NK-92 treated with Interleukin-12 subunit alpha and Interleukin-12 subunit beta, amount 100 ng/mL, for 24 hours (cell line): ENCODE data around the gene YJEFN3.

Experiments
- DNase-seq: peaks from one replicate; lab custom pipeline; 2025; lab: John Stamatoyannopoulos, UW

The YJEFN3 gene

DNA sequence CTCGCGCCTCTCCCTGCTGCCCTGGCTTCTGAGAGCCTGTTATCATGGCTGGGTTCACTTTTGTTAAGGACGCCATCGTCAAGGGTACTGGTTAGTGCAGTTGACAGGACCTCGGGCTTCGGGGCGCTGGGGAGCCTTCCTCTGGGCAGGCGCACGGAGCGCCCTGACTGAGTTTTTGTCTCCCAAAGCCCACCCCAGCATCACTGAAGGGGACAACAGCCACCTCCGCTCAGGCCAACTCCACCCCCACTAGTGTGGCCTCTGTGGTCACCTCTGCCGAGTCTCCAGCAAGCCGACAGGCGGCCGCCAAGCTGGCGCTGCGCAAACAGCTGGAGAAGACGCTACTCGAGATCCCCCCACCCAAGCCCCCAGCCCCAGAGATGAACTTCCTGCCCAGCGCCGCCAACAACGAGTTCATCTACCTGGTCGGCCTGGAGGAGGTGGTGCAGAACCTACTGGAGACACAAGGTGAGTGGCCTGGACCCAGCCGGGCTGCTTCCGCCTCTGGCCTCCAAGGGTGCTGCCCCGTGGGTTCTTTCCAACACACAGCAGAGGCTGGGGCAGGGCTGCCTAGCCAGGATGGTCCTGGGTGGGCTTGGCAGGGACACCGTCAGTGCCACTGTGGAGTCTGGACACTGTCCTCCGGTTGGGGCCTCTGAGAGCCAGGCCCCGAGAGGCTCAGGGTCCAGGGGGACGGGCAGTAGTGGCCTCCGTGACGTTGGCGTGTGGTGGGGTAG lies 30.3 kb upstream of the YJEFN3 start:
- DNase-seq, result no peak

DNA sequence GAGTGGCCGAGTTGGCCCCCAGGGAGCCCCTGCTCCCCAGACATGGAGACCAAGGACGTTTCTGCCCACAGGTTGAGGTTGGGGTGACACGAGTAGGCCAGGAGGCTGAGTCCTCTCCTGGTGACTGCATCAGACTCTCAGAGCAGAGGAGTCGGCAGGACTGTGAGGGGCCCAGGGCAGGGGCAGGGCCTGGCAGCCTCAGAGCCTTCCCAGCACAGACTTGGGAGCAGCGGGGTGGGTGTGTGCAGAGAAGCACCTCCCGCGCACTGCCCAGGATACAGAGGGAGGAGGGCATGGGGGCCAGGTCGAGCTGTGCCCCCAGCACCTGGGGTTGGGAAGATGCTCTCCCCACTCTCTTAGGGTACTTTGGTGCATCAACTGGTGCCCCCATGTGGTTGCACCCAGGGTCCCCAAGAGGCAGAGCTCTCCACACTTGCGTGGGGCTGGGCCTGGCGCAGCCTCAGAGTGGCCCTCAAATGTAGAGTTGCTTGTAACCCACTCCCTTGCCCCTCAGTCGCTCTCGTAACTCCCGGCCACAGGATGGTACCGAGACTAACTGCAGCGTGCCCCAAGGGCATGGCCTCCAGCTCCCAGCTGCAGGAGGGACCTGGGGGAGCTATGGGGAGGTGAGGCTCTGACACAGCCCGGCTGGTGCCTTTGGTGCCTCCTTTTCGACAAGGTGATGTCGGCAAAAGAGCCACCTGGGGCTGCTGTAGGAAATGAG lies 29.3 kb upstream of the YJEFN3 start:
- DNase-seq, result no peak

DNA sequence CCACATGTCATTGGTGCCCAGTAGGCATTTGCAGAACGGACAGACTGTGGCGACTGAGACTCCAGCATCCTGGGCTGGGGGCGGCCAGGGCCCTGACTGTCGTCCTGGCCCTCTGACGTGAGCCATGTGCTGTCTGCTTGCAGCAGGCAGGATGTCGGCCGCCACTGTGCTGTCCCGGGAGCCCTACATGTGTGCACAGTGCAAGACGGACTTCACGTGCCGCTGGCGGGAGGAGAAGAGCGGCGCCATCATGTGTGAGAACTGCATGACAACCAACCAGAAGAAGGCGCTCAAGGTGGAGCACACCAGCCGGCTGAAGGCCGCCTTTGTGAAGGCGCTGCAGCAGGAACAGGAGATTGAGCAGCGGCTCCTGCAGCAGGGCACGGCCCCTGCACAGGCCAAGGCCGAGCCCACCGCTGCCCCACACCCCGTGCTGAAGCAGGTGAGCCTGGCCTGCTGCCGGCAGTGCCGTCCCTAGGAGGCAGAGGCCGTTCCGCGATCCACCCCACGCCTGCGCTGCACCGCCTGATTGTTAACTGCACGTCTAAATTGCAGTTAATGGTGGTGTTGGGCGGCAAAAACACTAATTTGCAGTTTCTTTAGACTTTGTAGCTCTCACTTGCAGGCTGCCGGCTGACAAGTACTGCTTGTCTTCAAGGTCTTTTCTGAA lies 27.6 kb upstream of the YJEFN3 start:
- DNase-seq, result no peak

DNA sequence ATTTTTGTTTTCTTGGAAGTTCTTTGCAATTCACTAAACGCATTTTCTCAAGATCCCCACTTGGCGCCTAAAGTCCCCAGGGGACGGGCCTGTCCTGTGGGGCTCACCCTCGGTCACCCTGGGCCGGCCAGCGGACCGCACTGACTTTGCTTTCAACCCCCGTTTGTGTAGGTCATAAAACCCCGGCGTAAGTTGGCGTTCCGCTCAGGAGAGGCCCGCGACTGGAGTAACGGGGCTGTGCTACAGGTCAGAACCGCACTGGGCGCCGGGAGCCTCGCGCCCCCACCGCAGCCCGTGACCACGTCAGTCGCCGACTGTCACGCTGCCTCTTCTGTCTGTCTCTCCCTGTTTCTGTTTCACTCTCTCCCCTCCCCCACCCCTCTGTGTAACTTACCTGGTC lies 26.9 kb upstream of the YJEFN3 start:
- no peak for DNase-seq

DNA sequence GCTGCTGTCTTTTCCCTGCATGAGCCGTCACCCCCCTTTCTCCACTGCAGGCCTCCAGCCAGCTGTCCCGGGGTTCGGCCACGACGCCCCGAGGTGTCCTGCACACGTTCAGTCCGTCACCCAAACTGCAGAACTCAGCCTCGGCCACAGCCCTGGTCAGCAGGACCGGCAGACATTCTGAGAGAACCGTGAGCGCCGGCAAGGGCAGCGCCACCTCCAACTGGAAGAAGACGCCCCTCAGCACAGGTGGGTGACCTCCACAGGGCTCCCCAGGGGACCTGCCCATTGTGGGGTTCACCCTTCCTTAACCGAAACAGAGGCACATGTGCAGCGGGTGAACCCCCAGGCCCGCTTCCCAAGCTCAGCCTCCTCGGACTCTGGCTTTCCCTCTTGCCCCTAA lies 26.4 kb upstream of the YJEFN3 start:
- no peak for DNase-seq

DNA sequence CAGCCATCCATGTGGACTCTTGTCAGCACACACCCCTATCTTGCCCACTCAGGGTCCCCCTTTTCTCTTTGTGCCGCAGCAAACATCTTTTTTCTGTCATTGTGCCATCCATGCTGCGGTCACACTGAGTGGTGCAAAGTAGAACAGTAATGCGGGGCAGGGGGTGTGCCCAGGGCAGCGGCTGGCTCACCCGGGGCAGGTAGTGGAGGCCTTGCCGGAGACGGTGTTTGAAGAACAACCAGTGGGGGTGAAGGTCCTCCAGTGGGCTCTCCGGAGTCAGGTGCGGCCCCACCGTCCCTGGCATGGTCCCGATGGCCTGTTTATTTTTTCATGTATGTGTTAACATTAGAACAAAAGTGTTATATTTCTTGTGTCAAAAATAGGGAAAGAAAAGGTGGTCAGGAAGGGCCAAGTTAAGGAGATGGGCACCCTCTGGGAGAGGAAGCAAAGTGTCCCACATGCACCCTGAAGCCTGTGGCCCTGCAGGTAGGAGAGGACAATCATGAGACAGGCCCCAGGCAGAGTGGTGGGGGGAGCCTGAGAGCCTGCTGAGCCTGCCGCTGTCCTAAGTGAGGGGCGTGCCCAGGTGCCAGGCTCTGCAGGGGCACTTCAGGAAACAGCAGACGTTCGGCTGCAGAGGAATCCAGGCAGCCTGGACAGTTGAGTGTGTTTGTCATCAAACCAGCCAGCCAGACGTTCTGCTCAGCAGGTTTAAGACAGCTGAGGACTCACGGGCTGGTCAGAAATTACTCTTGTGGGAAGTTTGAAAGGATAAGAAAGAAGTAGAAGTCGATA lies 25.7 kb upstream of the YJEFN3 start:
- no peak for DNase-seq

DNA sequence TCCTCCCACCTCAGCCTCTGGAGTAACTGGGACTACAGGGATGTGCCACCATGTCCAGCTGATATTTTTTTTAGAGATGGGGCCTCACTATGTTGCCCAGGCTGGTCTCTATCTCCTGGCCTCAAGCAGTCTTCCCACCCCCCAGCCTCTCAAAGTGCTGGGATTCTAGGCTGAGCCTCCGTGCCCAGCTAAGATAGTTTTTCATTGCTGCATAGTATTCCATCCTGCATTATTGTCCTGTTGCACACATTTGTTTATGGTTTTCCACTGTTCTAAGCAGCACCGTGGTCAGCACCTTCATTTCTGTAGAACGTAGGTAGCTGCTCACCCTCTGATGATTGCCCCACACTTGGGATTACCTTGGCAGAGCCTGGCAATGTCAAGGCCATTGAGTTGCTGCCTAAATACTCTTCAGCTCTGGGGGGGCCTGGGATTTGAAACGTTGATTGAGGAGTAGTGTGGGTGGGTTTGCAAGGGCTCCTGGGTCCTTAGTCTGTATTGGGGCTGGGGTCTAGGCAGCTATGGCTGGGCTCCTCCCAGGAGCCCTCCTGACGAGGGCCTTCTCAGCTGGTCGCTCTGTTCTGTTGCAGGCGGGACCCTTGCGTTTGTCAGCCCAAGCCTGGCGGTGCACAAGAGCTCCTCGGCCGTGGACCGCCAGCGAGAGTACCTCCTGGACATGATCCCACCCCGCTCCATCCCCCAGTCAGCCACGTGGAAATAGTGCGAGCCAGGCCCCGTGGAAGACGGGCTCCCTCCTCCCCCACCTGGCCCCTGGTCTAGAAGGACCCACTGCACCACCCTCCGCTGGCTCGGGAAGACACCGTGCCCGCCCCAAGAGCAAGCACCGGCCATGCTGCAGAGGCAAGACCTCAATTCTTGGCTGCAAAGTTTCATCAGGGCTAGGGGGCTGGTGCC lies 23.7 kb upstream of the YJEFN3 start:
- no peak for DNase-seq

DNA sequence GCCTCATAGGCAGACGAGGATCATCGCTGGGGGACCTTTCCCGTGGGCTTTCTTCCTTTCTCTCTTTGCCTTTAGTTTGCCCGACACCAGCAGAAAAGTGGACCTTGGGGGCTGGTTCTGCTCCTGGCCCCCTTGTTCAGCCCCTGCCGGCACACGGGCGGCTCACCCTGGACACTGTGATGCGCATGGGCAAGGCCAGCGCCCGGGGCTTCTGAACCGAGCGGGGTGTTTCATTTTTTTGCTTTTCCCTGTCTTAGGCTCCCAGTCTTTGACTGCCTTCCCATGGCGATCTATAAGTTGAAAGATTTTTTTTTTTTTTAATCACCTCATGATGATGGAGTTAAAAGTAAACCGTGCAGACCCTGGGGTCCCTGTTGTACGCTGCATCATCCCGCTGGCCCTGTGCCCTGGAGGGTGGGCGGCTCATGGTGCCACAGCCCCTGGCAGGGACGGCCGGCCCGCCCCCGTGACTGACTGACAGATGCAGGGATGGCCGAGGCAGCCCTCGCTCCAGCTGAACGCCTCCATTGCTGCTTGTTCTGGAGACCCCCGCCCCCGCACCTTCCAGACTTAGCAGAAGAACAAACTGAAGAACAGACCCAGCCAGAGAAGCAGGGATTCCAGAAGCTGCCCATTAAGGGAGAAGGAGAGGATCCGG lies 22.9 kb upstream of the YJEFN3 start:
- no peak for DNase-seq

DNA sequence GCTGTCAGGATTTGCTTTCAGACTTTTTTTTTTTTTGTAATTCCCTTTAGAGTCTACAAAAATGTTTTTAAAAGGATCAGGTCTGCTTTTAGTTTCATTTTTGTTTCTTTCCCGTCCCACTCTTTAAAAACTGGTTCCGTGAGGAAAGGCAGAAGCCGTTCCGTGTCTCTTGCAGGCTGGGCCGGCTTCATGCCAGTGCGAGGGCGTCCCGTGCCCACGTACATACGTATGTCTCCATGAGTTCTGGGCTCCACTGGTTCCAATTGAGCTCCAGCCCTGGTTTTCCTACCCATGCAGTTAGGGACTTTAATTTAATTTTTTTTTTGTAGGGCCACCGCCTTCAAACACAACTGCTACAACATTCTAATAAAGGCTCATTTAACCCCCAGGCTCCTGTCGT lies 22.1 kb upstream of the YJEFN3 start:
- no peak for DNase-seq

DNA sequence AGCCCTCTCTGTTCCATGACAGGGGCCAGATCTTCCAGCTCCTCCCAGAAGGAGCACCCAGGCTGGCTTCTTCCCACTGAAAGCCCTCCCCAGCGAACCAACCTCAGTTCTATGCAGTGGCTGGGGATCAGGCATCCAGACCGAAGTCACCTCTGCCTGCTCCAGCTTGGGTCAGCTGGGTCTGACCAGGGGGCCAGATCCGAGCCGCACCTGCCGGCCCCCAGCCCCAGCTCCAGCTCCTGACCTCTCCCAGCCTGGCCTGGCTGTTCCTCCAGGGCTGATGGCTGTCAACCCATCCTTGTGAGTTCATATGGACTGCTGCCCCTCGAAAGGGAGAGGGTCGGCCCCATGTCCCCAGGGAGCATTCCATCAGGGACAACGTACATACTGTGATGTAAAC lies 21.4 kb upstream of the YJEFN3 start:
- no peak for DNase-seq

DNA sequence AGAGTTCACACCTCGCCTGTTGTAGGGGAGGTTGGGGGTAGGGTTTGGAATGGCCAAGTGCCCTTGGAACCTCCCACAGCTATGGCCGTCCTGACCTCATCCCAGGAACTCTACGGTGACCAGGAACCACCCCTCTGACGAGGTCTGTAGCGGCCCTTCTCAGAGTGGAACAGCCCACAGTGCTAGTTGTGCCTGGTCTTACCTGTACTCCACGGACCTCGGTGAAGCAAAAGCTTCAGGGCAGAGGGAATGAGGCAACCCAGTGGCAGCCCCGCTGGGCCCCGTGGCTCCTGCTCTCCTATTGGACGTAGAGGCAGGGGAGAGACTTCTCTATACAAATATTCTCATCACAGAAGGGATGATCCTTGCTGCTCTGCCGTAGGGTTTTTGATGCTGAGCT lies 20.5 kb upstream of the YJEFN3 start:
- no peak for DNase-seq

DNA sequence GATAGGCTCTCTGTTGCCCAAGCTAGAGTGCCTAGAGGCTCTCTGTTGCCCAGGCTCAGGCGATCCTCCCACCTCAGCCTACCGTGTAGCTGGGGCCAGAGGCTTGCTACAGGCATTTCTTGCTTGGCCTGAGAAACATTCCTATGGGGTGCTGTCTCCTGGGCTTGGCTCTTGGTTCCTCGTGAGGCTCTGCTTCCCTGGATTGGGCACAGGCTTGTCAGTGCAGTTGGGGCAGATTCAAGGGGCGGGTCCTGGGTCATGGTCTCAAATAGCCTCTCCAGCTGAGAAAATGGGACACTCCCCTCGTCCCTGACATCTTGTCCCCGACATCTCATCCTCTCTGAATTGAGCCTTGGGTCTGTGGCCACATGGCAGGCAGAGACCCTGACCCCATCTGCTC lies 18.3 kb upstream of the YJEFN3 start:
- DNase-seq, result no peak

DNA sequence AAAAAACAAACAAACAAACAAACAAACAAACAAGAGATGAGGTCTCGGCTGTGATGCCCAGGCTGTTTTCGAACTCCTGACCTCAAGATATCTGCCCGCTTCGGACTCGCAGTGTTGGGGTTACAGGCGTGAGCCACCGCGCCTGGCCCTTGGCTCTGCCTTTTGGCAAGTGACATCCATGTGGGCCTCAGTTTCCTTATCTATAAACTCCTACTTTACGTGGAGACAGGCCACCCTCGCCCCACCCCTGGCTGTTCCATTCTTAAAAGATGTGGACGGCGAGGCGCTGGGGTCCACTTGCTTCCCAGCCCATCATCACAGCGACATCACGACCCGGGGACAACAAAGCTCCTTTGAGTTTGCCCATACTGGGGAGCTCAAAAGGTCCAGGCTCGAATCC lies 15.0 kb upstream of the YJEFN3 start:
- no peak for DNase-seq

DNA sequence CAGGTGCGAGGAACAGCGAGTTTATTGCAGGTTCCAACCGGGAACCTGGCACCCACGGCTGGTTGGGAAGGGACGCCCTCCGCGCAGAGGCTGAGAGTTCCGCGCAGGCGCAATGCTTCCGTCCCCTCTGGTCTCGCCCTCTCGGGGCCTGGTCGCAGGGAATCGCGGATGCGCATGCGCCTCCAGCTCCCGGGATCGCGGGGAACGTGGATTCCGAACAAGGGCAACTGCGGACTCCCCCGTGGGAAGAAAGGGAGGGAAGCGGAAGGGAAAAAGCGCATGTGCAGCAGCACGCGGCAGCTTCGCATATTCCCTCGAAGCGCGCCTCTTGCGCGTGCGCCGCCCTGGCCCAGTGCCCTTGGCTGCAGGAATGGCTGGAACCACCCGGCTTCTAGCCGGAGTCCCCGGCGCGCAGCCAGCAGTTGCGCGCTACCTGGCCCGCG lies 14.5 kb upstream of the YJEFN3 start:
- no peak for DNase-seq

DNA sequence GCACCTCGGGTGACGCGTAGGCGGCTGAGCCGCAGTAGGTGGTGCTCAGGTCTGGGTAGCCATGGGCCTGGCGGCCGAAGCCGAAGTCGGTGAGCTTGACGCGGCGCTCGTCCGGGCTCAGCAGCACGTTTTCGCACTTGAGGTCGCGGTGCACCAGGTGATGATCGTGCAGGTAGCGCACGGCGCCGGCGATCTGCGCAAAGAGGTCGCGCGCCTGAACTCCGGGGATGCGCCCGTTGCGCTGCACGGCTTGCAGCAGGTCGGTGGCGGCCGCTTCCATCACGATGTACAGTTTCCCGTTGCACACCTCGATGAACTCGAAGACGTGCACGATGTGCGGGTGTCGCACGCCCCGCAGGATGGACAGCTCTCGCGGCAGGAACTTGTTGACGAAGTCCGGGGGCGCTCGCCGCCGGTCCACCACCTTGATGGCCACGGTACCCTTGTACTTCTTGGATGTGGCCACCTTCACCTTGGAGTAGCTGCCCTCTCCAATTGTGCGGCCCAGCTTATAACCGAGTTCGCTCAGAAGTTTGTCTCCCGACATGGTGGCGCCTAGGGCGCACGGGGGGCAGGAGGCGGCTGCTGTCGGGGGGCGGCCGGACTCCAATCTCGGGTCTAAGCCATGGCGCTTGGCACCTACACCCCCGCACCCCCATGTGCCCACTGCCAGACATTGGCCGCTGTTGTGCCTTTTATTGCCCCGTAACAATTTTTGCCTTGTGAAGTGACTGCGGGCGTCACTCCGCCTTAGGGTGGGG lies 13.7 kb upstream of the YJEFN3 start, which contains the start of gene TSSK6:
Gene TSSK6 (minus strand): TSS at position 668 of the 761 bp plus-strand sequence. CDS start 121 bp downstream, at position 547.
- no peak for DNase-seq

DNA sequence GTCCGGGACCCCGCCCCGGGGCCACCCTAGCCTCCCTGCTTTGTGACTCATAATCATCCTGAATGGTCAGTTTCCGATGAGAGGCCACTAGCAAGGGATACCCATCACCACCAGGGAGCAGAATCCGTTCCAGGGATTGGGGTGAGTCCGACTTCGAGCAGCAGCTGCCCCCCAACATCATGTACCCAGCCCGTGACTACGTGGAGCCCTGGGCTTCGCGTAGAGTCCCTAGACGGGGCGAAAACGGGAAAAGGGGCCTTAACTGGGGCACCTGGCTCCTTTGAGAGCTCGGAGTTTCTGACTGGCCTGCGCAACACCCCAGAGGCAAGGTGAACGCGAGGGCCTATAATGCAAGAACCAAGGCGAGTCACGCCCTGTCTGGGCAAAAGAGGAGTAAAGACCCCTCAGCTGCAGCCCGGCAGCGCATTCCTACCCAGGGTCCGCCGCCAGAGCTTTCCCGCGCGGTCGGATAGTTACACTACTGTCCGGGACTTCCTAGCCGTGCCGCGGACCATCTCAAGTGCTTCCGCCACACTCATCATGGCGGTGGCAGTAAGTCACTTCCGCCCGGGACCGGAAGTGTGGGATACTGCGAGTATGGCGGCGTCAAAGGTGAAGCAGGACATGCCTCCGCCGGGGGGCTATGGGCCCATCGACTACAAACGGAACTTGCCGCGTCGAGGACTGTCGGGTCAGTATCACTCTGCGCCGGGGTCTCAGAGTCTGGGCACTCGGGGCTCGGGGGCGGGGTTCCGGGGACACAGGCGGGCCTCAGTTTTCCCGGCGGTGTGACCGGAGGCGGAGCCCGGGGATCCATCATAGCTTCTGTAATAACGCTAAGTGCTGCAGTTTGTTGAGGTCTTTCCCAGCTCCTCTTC lies 12.8 kb upstream of the YJEFN3 start, which contains the start of gene NDUFA13:
Gene NDUFA13 (plus strand): TSS at position 584 of the 878 bp plus-strand sequence. CDS start 14 bp downstream, at position 598.
- peak; percentile 78 for DNase-seq

DNA sequence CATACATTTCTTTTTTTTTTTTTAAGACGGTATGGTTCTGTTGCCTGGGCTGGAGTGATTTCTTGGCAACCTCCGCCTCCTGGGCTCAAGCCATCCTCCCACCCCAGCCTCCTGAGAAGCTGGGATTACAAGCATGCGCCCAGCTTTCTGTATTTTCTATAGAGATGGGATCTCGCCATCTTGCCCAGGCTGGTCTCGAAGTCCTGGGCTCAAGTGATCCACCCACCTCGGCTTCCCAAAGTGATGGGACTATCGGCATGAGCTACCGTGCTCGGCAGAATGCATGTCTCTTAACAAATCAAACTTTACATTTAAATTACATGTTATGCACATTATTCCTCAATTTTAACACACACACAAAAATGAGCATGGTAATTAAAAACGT lies 11.5 kb upstream of the YJEFN3 start:
- DNase-seq, result no peak

DNA sequence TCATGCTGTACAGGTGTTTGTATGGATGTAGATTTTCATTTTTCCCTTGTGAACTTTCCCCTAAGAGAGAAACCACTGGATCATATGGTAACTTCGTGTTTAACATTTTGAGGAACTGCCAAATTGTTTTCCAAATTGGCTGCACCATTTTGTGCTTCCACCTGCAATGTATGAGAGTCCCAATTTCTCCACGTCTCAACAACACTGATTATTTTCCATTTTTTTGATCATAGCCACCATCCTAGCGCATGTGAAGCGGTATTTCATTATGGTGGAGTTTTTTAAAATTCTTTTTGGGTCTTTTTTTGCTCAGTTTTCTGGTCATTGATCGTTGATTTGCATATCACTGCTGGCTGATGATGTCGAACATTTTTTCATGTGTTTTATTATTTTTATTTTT lies 7.7 kb upstream of the YJEFN3 start:
- no peak for DNase-seq

DNA sequence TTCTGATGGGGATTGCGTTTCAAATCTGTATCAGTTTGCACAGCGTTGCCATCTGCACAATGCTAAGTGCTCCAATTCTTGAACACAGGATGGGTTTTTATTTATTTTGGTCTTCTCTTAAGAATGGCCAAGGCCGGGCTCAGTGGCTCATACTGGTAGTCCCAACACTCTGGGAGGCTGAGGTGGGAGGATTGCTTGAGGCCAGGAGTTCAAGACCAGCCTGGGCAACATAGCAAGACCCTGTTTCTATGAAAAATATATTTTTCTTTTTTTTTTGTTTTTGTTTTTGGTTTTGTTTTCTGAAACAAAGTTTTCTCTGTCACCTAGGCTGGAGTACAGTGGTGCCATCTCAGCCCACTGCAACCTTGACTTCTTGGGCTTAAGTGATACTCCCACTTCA lies 5.5 kb upstream of the YJEFN3 start:
- DNase-seq, result no peak
